HG02885 (cell line): ENCODE results near the gene SLAMF9.

Experiments used
- ATAC-seq: cut with Tn5 transposase; IDR thresholded peaks from one replicate; pipeline ENCODE4 v1.9.1; 2021; ENCODE audit warnings: mild to moderate bottlenecking; ENCODE audit not compliant: unreplicated experiment, poor library complexity

SLAMF9 gene

GRCh38 chr1:159947942-159948341, 6.1 kb downstream of the SLAMF9 start:
- ATAC-seq, result no peak

GRCh38 chr1:159946242-159947187, 7.5 kb downstream of the SLAMF9 start:
- no peak for ATAC-seq

DNA sequence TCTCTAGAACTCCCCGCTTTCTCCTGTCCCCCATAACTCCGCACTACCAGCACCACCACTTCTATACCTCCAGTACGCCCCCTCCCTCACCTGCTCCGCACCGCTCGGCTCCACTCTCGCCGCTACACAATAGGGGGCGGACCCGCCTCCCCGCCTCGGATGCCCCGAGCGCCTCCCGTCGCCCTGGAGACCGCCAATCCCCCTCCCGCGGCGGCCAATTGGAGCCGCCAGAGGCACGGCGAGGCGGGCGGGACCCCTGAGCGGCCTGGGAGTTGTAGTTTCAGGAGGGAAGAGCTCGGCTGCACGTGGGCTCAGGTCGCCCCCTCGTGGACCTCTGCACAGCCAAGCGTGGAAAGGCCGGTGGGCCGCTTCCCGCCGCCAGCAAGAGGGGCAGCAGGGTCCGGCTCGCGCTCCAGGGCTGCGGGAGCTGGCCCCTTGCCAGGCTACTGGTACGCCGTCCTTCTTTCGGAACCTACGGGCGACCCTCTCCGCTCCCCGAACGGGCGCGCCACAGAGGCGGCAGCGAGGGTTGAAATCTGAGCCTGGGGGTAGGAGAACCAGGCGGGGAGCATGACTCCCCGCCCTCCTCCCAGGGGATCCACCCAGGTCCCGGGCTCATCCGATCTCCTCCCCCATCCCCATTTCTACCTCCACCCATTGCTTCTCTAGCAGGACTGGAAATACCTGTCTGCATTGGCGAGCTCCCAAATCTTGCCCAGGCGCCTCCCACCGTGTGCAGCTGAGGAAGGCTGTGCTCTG, 8.4 kb downstream of the SLAMF9 start, which contains the start of gene IGSF9:
TSS of gene IGSF9 (minus strand) at position 131 of the 759 bp plus-strand sequence. CDS start 2,159 bp downstream, outside the sequence.
- peak; percentile 59 for ATAC-seq

GRCh38 chr1:159944623-159945455, 9.2 kb downstream of the SLAMF9 start:
- ATAC-seq, result no peak

- no peak for ATAC-seq
Observed at GRCh38 chr1:159943908-159944622, 10.0 kb downstream of the SLAMF9 start.

GRCh38 chr1:159943278-159943640, 10.8 kb downstream of the SLAMF9 start:
- ATAC-seq, result no peak

DNA sequence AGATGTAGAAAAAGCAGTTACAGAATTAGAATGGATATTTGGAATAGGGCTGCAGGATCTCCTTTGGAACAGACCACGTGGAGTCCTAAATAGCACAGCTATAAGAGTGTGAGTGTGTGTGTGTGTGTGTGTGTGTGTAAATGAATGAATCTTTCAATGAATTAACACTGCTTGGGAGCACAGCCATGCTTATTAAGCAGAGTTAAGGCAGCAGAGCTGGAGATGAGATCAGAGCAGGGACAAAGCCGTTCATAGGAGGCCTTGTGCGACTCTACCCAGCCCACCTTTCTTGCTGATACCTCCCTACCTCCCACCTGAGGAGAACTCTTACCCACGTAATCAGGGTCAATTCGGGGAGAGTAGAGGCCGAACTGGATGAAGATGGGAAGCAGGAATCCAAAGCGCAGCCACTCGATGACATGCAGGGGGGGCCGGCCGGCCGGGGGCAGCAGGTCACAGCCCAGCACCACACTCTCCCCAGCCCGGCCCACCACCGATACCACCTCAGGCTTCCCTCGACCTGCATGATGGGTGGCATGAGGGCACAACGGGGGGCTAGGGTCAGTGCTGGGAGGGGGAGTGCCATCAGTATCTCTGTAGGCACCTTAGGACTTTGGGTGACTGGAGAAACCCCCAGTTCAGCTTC, 11.3 kb downstream of the SLAMF9 start:
- no peak for ATAC-seq

- ATAC-seq, result no peak
Observed at GRCh38 chr1:159941591-159942560, 12.2 kb downstream of the SLAMF9 start.

GRCh38 chr1:159941141-159941540, 12.9 kb downstream of the SLAMF9 start:
- ATAC-seq, result no peak

- ATAC-seq, result no peak
Observed at GRCh38 chr1:159940006-159940620, 13.9 kb downstream of the SLAMF9 start.

DNA sequence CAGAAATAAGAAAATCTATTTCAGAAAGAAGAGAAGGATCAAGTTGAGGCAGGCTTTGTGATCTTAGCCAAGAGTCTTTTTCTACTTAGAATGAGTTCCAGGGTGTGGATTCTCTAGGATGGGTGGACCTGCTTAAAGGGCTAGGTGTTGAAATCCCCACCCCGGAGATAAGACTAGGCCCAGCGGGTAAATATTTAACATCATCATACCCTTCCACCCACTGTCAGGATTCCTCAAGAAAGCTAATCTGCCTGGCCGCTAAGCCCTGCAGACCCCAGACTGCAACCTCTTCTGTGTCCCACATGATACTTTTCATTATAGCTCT, 14.4 kb downstream of the SLAMF9 start:
- ATAC-seq, result no peak

DNA sequence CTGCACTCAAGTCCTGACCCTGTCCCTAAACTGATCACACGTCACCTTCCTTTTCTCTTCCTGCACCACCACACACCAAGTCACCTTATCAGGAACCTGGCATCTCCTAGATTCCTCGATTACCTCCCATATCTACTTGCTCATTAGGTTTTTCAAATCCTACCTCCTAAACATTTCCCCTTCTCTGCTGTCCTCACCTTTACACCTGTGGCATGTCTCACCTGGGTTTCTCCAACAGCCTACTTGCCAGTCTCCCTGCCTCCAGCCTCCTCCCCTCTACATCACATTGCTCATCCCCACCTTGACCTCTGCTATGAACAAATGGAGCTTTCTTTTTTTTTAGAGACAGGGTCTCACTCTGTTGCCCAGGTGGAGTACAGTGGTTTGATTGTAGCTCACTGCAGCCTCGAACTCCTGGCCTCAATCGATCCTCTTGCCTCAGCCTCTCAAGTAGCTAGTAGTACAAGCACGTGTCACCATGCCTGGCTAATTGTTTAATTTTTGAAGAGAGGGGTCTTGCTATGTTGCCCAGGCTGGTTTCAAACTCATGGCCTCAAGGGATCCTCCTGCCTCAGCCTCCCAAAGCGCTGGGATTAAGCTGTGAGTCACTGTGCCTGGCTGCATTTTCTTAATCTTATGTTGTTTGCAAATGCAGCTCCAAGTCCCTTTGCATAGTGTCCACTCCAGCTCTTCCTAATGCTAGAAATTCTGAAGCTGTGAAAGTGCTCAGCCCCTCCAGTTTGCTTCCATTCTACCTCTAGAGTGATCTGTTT, 14.9 kb downstream of the SLAMF9 start:
- ATAC-seq, result no peak

- ATAC-seq, result no peak
Observed at GRCh38 chr1:159938211-159938852, 15.7 kb downstream of the SLAMF9 start.

- ATAC-seq, result no peak
Observed at GRCh38 chr1:159937054-159937750, 16.8 kb downstream of the SLAMF9 start.

DNA sequence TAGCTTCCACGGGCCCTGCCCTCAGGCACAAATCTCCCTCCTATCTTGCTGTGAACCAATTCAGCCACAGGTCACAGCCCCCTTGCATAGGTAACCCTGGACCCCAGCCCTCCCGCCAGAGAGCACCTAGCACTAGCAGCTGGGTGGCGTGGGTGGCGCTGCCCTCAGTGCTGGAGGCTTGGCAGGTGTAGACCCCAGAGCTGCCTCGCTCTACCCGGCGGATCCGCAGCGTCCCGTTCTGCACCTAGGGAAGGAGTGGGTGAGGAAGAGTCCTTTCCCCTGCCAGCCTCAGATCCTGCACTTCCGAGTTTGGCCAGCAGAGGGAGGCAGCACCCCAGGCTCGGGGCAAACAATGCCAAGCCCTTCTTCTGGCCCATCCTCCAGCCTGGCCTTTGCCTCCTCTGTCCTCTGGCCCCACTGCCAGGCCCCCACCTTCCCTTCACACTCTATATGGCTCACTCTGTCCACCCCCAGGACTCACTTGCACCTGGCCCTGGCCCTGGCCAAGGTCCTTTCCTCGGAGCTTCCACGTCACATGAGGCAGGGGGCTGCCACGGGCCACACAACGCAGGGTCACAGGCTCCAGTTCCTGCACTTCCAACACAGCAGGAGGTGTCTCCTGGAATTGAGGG, 17.6 kb downstream of the SLAMF9 start:
- peak; percentile 48 for ATAC-seq
